Left forelimb (tissue), 1 donor: ENCODE data around the gene PSAT1.

Experiments
- DNase-seq: peaks from one replicate; pipeline ENCODE4 v3.0.0-alpha.2; 2018; ENCODE audit warnings: low spot score

Gene PSAT1

DNA sequence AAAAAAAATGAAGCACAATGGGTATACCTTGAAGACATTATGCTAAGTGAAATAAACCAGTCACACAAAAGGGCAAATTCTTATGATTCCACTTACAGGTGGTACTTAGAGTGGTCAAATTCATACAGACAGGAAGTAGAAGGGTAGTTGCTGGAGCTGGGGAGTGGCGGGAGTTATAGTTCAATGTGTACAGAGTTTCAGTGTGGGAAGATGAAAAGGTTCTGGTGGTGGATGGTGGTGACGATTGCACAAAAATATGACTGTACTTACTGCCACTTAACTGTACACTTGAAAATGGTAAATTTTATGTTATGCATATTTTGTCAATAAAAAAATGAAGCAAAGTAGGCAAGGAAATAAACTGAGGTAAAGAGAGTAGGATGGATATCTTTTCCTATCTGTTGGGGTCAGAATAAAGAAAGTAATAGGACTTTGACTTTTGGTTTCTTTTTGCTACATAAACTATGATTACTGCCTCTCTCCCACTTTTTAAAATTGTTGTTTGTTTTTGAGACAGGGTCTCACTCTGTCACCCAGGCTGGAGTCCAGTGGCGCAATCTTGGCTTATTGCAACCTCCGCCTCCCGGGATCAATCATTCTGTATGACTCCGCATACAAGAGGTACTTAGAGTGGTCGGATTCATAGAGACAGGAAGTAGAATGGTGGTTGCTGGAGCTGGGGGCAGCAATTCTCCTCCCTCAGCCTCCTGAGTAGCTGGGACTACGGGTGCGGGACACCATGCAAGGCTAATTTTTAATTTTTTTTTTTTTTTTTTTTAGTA is 4.0 kb upstream of the PSAT1 start:
- no peak for DNase-seq

GRCh38 chr9:78294290-78295176 is 2.4 kb upstream of the PSAT1 start:
- DNase-seq = no peak

DNA sequence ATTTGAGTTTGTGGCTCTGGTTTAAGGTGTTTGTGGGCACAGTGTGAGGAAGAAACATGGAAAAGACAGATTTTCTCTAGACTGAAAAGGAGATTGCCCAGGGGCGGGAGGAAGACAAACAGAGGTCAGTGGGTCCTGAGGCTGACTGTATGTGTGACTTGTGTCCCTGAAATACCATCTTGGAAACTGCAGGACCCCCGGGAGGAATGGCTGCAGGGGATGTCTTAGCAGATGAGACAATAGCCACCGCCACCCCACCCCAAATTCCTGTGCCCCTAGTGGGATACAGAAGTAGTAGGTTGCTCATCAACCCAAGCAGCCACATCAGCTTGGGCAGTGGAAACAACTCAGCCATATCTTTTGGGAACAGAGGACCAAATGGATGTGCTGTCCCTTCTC is 1.7 kb upstream of the PSAT1 start:
- DNase-seq = no peak

DNA sequence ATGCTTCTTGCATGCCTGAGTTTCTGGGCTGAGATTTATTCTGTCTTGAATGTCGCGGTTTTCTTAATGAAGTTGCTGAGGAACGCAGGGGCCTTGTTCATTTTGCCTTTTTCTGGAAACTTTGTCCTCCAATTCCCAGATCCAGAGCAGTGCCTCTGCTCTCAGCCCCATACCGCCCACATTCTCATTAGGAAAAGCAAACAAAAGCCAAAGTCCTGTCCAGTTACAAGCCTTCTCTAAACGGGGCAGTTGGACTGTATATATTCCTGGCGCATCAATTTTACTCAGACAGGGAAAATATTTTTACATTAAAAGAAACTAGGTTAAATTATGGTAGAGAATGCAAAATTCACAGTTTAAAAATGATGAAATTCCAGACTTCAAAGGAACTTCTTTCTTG is 1.2 kb upstream of the PSAT1 start:
- no peak for DNase-seq

- peak; percentile 84 for DNase-seq
Measured at GRCh38 chr9:78296201-78296892, 578 bp upstream of the PSAT1 start.

DNA sequence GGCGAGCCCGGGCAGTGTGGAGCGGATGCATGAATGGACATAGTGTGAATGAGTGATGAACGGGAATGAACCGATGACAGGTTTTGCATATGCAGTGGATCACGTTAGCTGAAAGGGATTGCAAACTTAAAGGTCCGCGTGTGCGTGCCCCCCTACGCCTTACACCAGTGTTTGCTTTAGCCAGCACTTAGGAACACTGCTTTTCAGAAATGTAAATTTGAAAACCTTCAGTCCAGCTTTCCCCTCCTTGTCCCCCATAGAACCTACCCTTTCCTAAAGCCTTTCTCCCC is 692 bp downstream of the PSAT1 start:
- DNase-seq = no peak

DNA sequence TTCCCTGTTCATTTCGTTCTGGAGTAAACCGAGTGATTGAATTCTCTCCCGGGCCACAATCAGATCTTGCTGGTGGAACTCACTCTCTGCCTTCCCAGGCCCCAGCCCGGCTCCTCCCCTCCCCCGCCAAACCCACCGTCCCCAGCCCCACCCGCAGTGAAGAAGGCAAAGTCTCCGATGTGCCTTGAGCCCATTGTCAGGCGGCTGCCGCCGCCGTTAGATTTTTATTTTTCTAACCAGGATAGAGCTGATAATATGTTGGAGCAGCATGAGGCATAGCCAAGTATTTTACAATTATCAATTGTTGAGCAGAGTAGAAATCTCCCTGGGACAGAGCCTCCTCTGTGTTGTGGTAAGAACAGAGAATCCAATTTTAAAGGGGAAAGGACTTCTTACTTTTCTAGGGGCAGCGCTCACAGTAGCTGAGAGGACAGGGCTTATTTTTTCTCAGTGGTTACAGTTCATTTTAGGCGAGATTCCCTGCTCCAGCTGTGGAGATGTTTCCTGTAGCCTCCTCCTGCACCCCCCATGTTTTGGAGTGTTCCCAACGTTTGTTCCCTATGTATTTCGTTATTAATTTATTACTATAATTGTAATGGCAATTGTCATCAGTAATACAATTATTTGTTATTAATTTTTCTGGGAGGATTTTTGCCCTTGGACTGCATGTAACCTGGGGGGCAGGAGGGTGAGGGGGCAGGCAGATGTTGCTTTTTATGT is 1.3 kb downstream of the PSAT1 start:
- no peak for DNase-seq

- DNase-seq = no peak
Measured at GRCh38 chr9:78300209-78300608, 3.3 kb downstream of the PSAT1 start.

GRCh38 chr9:78301466-78301865 is 4.5 kb downstream of the PSAT1 start:
- no peak for DNase-seq

DNA sequence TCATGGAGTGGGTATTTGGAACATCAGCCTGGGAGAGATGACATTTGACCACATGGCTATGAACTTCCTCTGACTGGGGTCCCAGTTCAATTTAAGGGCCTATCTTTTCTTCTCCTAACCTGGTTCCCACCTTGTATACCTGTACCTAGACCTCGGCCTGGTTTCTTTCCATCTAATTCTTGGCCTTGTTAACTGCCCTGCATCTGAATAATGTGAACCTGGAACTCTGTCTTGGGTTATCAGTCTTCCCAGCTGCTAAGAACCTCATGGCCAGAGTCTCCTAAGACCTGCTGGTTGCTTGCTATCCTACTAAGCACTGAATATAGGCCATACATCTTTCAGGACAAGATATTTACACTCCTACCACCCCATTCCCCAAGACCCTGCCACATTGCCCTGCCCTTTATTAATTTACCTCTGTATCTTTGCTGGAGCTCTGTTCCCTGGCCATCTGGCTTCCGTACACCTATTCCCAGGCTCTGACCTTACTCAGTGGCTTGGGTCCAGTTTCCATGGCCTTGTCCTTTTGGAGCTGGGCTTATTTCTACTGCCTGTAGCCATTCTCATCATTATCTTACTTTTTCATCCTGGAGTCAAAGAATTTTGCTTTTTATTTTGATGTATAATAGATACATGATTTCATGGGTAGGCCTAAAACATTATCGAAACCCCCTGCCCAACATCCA is 6.6 kb downstream of the PSAT1 start:
- DNase-seq = no peak

GRCh38 chr9:78304357-78304756 is 7.4 kb downstream of the PSAT1 start:
- DNase-seq = no peak

- no peak for DNase-seq
Measured at GRCh38 chr9:78306222-78307076, 9.5 kb downstream of the PSAT1 start.

GRCh38 chr9:78307360-78307759 is 10.4 kb downstream of the PSAT1 start:
- DNase-seq = no peak

GRCh38 chr9:78309066-78309465 is 12.1 kb downstream of the PSAT1 start:
- DNase-seq = no peak

GRCh38 chr9:78311075-78311474 is 14.2 kb downstream of the PSAT1 start:
- DNase-seq = no peak

GRCh38 chr9:78311886-78312524 is 15.1 kb downstream of the PSAT1 start:
- DNase-seq = no peak

DNA sequence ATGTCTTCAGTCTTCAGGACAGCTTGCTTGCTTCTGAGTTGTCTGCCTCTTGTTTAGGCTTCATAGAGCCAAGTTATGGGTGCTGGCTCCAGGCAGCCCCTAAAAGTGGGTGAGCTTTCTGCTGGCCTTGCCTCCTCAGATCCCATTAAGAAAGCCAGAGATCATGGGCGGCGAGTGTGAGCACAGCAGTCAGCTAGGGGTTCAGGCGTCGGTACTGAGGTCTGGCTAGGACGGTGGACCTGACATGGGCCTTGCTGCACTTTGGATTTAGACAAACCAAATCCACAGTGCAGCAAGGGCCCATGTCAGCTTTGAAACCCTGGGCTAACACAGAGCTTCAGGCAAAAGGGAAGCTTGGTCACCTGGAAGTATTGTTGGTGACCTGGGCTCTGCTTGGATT is 17.6 kb downstream of the PSAT1 start:
- DNase-seq = no peak

DNA sequence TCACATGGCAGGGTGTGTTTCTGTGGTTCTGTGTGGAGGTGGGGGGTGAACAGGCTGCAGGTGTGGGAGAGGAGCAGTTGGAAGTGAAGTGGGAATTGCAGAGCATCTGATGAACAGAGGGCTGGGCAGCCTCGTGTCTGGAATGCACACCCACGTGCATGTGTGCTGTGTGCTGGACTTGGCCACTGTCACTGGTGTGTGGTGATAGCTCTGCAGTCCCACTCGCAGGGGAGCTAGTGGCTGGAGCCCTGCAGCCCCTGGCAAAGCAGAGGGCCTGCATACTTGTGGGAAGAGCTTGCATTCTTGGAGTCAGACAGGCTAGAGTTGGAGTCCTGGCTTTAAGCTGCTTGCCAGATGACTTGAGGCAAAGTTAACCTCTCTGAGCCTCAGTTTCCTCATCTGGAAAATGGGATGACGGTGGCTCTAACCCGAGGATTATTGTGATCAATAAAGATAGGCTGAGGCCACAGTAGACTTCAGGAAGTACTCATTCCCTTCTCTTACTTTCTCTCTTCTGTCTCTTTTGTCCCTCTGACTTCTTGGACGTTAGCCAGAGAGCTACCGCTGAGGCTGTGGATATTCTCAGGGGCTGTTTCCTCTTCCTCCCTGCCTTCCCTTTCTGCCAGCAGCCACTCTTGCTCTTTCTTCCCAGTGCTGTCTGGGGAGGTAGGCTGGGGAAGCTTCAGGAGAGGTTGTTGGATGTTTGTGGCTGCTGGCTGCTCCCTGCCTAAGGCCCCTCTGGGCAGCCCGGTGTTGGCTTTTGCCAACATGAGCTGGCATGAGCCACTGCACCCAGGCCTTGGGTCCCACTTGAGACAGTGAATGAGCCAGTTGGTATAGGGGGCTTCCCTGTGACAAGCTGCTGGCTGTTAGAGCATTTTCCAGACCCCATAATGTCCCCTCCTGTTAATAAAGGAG is 18.3 kb downstream of the PSAT1 start:
- no peak for DNase-seq
